ENCODE data around the gene ST7.

ST7 gene

GRCh38 chr7:117171106-117171505 is 217.8 kb downstream of the ST7 start:
- DNase-seq = no peak

GRCh38 chr7:117172283-117172682 is 219.0 kb downstream of the ST7 start:
- no peak for DNase-seq

- no peak for DNase-seq
Measured at GRCh38 chr7:117173035-117173770, 219.9 kb downstream of the ST7 start.

- no peak for DNase-seq
Measured at GRCh38 chr7:117176206-117176605, 222.9 kb downstream of the ST7 start.

- DNase-seq = no peak
Measured at GRCh38 chr7:117178600-117178999, 225.3 kb downstream of the ST7 start.

GRCh38 chr7:117179701-117180100 is 226.4 kb downstream of the ST7 start:
- no peak for DNase-seq

GRCh38 chr7:117183729-117184128 is 230.4 kb downstream of the ST7 start:
- DNase-seq = no peak

- no peak for DNase-seq
Measured at GRCh38 chr7:117184367-117184766, 231.1 kb downstream of the ST7 start.

GRCh38 chr7:117185124-117185523 is 231.8 kb downstream of the ST7 start:
- DNase-seq = no peak

- no peak for DNase-seq
Measured at GRCh38 chr7:117186218-117187010, 233.1 kb downstream of the ST7 start.

- no peak for DNase-seq
Measured at GRCh38 chr7:117188376-117188775, 235.1 kb downstream of the ST7 start.

GRCh38 chr7:117188949-117189592 is 235.8 kb downstream of the ST7 start:
- no peak for DNase-seq

GRCh38 chr7:117190104-117190503 is 236.8 kb downstream of the ST7 start:
- DNase-seq = no peak

- DNase-seq = peak; percentile 37
Measured at GRCh38 chr7:117190746-117191435, 237.6 kb downstream of the ST7 start.

GRCh38 chr7:117192108-117192507 is 238.8 kb downstream of the ST7 start:
- no peak for DNase-seq

- peak; percentile 68 for DNase-seq
Measured at GRCh38 chr7:117193564-117193963, 240.3 kb downstream of the ST7 start.

- DNase-seq = no peak
Measured at GRCh38 chr7:117194445-117194844, 241.1 kb downstream of the ST7 start.

- DNase-seq = no peak
Measured at GRCh38 chr7:117195361-117196029, 242.2 kb downstream of the ST7 start.

GRCh38 chr7:117200132-117200531 is 246.8 kb downstream of the ST7 start:
- no peak for DNase-seq

GRCh38 chr7:117200786-117201458 is 247.6 kb downstream of the ST7 start:
- no peak for DNase-seq

- no peak for DNase-seq
Measured at GRCh38 chr7:117202511-117202910, 249.2 kb downstream of the ST7 start.

GRCh38 chr7:117203205-117203604 is 249.9 kb downstream of the ST7 start:
- no peak for DNase-seq
